Glutamatergic neuron (in vitro differentiated cells): Measurements from ENCODE around the gene GAS1. TPM values are rescaled to one million over a fixed set of nuclear protein-coding genes. Genes with fewer than 3 reads are reported as not detected.
A peak's percentile ranks its signal among the peaks of the same experiment; 100 is the strongest.

ENCODE experiments used
- DNase-seq: peaks from one replicate; pipeline ENCODE4 v3.0.0; 2022
- H3K27ac Mint-ChIP-seq: one replicate; pipeline ENCODE4 v1.8.0; 2020; ENCODE audit warnings: mild to moderate bottlenecking, mixed read lengths, inconsistent platforms; ENCODE audit not compliant: unreplicated experiment
- H3K27me3 Mint-ChIP-seq: one replicate; pipeline ENCODE4 v1.8.0; 2020; ENCODE audit warnings: mild to moderate bottlenecking, moderate library complexity, mixed read lengths, inconsistent platforms; ENCODE audit not compliant: unreplicated experiment
- H3K36me3 Mint-ChIP-seq: one replicate; pipeline ENCODE4 v1.8.0; 2020; ENCODE audit warnings: mild to moderate bottlenecking, mixed read lengths, inconsistent platforms; ENCODE audit not compliant: unreplicated experiment
- H3K4me1 Mint-ChIP-seq: one replicate; pipeline ENCODE4 v1.8.0; 2020; ENCODE audit warnings: mild to moderate bottlenecking, low read depth, mixed read lengths, inconsistent platforms; ENCODE audit not compliant: unreplicated experiment
- H3K4me3 Mint-ChIP-seq: one replicate; pipeline ENCODE4 v1.8.0; 2020; ENCODE audit warnings: mild to moderate bottlenecking, mixed read lengths, inconsistent platforms; ENCODE audit not compliant: unreplicated experiment
- H3K9me3 Mint-ChIP-seq: one replicate; pipeline ENCODE4 v1.8.0; 2020; ENCODE audit warnings: mild to moderate bottlenecking, moderate library complexity, mixed read lengths, inconsistent platforms; ENCODE audit not compliant: unreplicated experiment
- CTCF ChIP-seq: fragments of 200-600 bp; sonication (generic); IDR thresholded peaks from one replicate; pipeline ENCODE4 v1.5.0; 2021; ENCODE audit not compliant: partially characterized antibody, unreplicated experiment
- total RNA-seq: library from RNA; stranded (reverse); fragmentation: NEBNext Ultra II Directional; extraction: Animal tissue kit (Norgen Biotek cat#: 25700); gene quantifications from one replicate; pipeline ENCODE4 v1.2.1, GENCODE V29; 2021; ENCODE audit not compliant: unreplicated experiment

The GAS1 gene
- total RNA-seq, 1 donor from 2014 or later = 6.1 TPM

- H3K9me3 Mint-ChIP-seq = no peaks in the 10 kb centered on the region
- no peak for TF ChIP-seq CTCF
- H3K4me3 Mint-ChIP-seq = no peak overlapping the region
- no peak for DNase-seq
- no peaks in the 10 kb centered on the region for H3K27me3 Mint-ChIP-seq
- no peaks in the 10 kb centered on the region for H3K36me3 Mint-ChIP-seq
- H3K4me1 Mint-ChIP-seq = no peaks in the 10 kb centered on the region
- no peak overlapping the region for H3K27ac Mint-ChIP-seq
Measured at GRCh38 chr9:86955561-86955960, 8.3 kb upstream of the GAS1 start.

- no peak for DNase-seq
- Mint-ChIP-seq H3K27me3 (no peaks in the 10 kb centered on the region), H3K9me3 (no peaks in the 10 kb centered on the region), H3K27ac (no peak overlapping the region), H3K4me1 (no peaks in the 10 kb centered on the region), H3K4me3 (no peak overlapping the region), H3K36me3 (no peaks in the 10 kb centered on the region)
- TF ChIP-seq CTCF = no peak
Measured at GRCh38 chr9:86955042-86955441, 7.7 kb upstream of the GAS1 start.

GRCh38 chr9:86953181-86953580 lies 5.9 kb upstream of the GAS1 start:
- peaks cover 7% of the 10 kb centered on the region for H3K9me3 Mint-ChIP-seq
- H3K4me1 Mint-ChIP-seq = peaks cover 5% of the 10 kb centered on the region
- no peak overlapping the region for H3K27ac Mint-ChIP-seq
- no peak overlapping the region for H3K4me3 Mint-ChIP-seq
- TF ChIP-seq CTCF = no peak
- DNase-seq = no peak
- no peaks in the 10 kb centered on the region for H3K36me3 Mint-ChIP-seq
- no peaks in the 10 kb centered on the region for H3K27me3 Mint-ChIP-seq

DNA sequence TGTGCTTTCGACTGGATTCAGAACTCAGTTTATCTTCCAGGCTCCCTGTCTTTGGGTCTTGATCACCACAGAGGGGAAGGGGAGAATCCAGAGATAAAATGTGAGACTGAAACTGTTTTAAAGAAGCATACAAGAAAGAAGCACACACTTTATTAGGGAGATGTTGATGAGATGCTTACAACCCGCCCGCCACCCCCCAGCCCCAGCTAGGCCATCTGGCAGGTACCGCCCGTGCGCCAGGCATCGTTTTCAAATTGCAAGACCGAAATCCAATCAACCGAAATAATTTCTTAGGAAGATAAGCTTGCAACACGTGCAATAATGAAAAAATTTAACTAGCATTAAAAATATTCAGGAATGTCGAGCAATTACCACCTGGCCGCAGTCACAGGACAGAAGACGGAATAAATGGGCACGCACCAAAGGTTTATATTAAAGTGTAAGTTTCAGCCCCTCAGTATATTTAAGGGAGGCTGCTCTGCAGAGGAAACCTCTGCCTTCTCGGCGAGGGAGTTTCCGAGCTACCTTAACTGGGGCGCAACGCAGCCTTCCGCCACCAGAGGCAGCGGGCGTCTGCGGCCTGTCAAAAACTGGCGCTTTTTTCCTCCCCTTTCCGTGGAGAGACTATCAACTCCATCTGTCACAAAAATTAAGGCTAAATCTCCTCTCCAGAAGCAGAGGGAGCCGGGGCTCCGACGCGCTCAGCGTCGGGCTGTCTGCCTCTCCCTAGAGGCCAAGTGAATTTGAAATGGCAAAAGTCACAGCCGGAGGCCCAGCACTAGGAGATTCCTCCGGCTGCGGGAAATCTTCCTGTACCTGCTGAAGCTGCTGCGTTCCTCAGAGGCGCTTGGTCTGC lies 996 bp upstream of the GAS1 start:
- Mint-ChIP-seq H3K9me3 (peaks cover 14% of the 10 kb centered on the region), H3K27ac (peak overlapping the region; percentile 93)
- peak; percentile 88 for DNase-seq

More for the DNA sequence above, 996 bp upstream of the GAS1 start:
- no peaks in the 10 kb centered on the region for H3K36me3 Mint-ChIP-seq
- H3K27me3 Mint-ChIP-seq = peaks cover 7% of the 10 kb centered on the region
- H3K4me3 Mint-ChIP-seq = peak overlapping the region; percentile 87
- TF ChIP-seq CTCF = peak; percentile 82
- peaks cover 20% of the 10 kb centered on the region for H3K4me1 Mint-ChIP-seq
